H1 (cell line): Measurements from ENCODE around the gene ATP1A1. TPM values are rescaled to one million over a fixed set of nuclear protein-coding genes. Genes with fewer than 3 reads are reported as not detected.

Experiments
- ATF2 ChIP-seq: IDR thresholded peaks from 2 replicates; pipeline ENCODE4 v1.6.1; 2012; ENCODE audit warnings: low read length, inconsistent platforms
- CTBP2 ChIP-seq: IDR thresholded peaks from 2 replicates; pipeline ENCODE4 v1.7.0; 2011; ENCODE audit warnings: borderline replicate concordance, mild to moderate bottlenecking, moderate library complexity, mixed read lengths, low read length; ENCODE audit not compliant: insufficient read depth, insufficient read length
- EP300 ChIP-seq, 2 experiments: IDR thresholded peaks; 1 replicate in 1 of 2; 2 replicates in 1 of 2; pipeline ENCODE4 v1.6.1; 2011 to 2012; ENCODE audit warnings: low read depth in 2 of 2, low read length in 2 of 2, mild to moderate bottlenecking in 2 of 2, borderline replicate concordance in 1 of 2, inconsistent platforms in 1 of 2, moderate library complexity in 1 of 2
- KDM1A ChIP-seq: fragments of 200-600, 300-600 bp; sonication (generic); IDR thresholded peaks from 2 replicates; pipeline ENCODE4 v1.7.1; 2016; ENCODE audit warnings: mild to moderate bottlenecking, low read length, borderline replicate concordance
- POLR2A ChIP-seq, 2 experiments: IDR thresholded peaks; 1 replicate in 1 of 2; 2 replicates in 1 of 2; pipeline ENCODE4 v1.6.1; 2011; ENCODE audit warnings: low read depth in 2 of 2, low read length in 2 of 2, mild to moderate bottlenecking in 2 of 2; ENCODE audit errors: control extremely low read depth in 1 of 2
- POLR2AphosphoS5 ChIP-seq: IDR thresholded peaks from 2 replicates; pipeline ENCODE4 v1.6.1; 2011; ENCODE audit warnings: low read depth, low read length
- RFX5 ChIP-seq: IDR thresholded peaks from 2 replicates; pipeline ENCODE4 v1.6.1; 2011; ENCODE audit warnings: low read depth, low read length, improper control_type of control experiment, borderline replicate concordance
- TBP ChIP-seq: IDR thresholded peaks from 2 replicates; pipeline ENCODE4 v1.6.1; 2011; ENCODE audit warnings: low read depth, low read length, improper control_type of control experiment
- TEAD4 ChIP-seq: IDR thresholded peaks from 2 replicates; pipeline ENCODE4 v1.6.1; 2012; ENCODE audit warnings: low read depth, low read length, inconsistent platforms, mixed read lengths
- polyA plus RNA-seq, 7 experiments: library from polyadenylated mRNA; depleted of rRNA in 3 of 7; stranded (reverse) in 5 of 7; unstranded in 2 of 7; fragments of >200 nt in 5 of 7; fragments of 200-250 nt in 2 of 7; gene quantifications; 1 replicate in 5 of 7; 2 replicates in 1 of 7; 4 replicates in 1 of 7; pipeline versions ENCODE4 v1.2.1 to v1.2.3, GENCODE V29; 2011 to 2013; ENCODE audit warnings: missing spikeins in 2 of 7, mixed read lengths in 2 of 7
- total RNA-seq: library from RNA; stranded (reverse); fragmentation: NEBNext Ultra II Directional; extraction: Animal tissue kit (Norgen Biotek cat#: 25700); gene quantifications from 2 replicates; pipeline ENCODE4 v1.2.1, GENCODE V29; 2021

ATP1A1 gene
- total and polyA plus RNA-seq, 2 of the 8 experiments (the other 6 are each of a cell fraction or from before 2014, with no cell fraction given) = 222 to 325 TPM

- no peak for TF ChIP-seq RFX5
- no peak for TF ChIP-seq EP300 (IDR thresholded peaks at IDR 0.05; ENCODE audit: borderline replicate concordance in 1 of 2, low read depth in 2 of 2, low read length in 2 of 2)
- TF ChIP-seq CTBP2 = no peak
- TF ChIP-seq POLR2A (IDR thresholded peaks at IDR 0.05; ENCODE audit: control extremely low read depth in 1 of 2, low read depth in 2 of 2, low read length in 2 of 2) = no peak
- no peak for TF ChIP-seq ATF2
- no peak for TF ChIP-seq TBP
- TF ChIP-seq POLR2AphosphoS5 = no peak
- TF ChIP-seq KDM1A = no peak
- TF ChIP-seq TEAD4 = no peak
Observed at GRCh38 chr1:116386042-116386441, 13.0 kb downstream of the ATP1A1 start (continued).
